Calu3 (cell line): ENCODE measurements around the gene SPATS2. TPM values are rescaled to one million over a fixed set of nuclear protein-coding genes. Genes with fewer than 3 reads are reported as not detected.
"Not testable (repeated sequence)": the region's sequence is repeated elsewhere in the genome, so short reads cannot be mapped to it uniquely, and the experiment has no call there.

Source experiments
- BruUV-seq: library from RNA; stranded (reverse); fragments of 400-500 nt; replicated peaks from 2 replicates; lab custom pipeline; 2021; lab: Mats Ljungman, UMichigan
- CTCF ChIA-PET: fragments of 300-600 bp; sonication (Branson Sonifier 250); formaldehyde crosslinking; loops from one replicate; lab custom pipeline; 2022; ENCODE audit warnings: antibody characterized with exemption; lab: Charles Lee
- DNase-seq: peaks from one replicate; pipeline ENCODE4 v3.0.0; 2022
- H3K27ac Mint-ChIP-seq: one replicate; pipeline ENCODE4 v1.8.0; 2022; ENCODE audit warnings: mixed read lengths; ENCODE audit not compliant: unreplicated experiment
- H3K27me3 Mint-ChIP-seq: one replicate; pipeline ENCODE4 v1.8.0; 2022; ENCODE audit warnings: mixed read lengths; ENCODE audit not compliant: unreplicated experiment
- H3K36me3 Mint-ChIP-seq: one replicate; pipeline ENCODE4 v1.8.0; 2022; ENCODE audit warnings: mild to moderate bottlenecking, moderate library complexity, mixed read lengths; ENCODE audit not compliant: insufficient read depth, unreplicated experiment
- H3K4me1 Mint-ChIP-seq: one replicate; pipeline ENCODE4 v1.8.0; 2022; ENCODE audit warnings: mild to moderate bottlenecking, low read depth, mixed read lengths; ENCODE audit not compliant: unreplicated experiment
- H3K4me3 Mint-ChIP-seq: one replicate; pipeline ENCODE4 v1.8.0; 2022; ENCODE audit warnings: mild to moderate bottlenecking, low read depth, moderate library complexity, mixed read lengths; ENCODE audit not compliant: unreplicated experiment
- H3K9me3 Mint-ChIP-seq: one replicate; pipeline ENCODE4 v1.8.0; 2022; ENCODE audit warnings: low read depth, mixed read lengths; ENCODE audit not compliant: unreplicated experiment
- intact Hi-C: fragments of 100-400 bp; cut with micrococcal nuclease; formaldehyde crosslinking; loops from one replicate; pipeline ENCODE4 v1.10.0; 2022; ENCODE audit not compliant: unreplicated experiment
- total RNA-seq: library from RNA; stranded (reverse); gene quantifications from 2 replicates; pipeline ENCODE4 v1.2.3, GENCODE V29; 2022
- TF ChIP-seq, protein P1 (sequence below): fragments of 200-600 bp; IDR thresholded peaks from one replicate; pipeline ENCODE4 v1.8.0; 2022; ENCODE audit warnings: antibody characterized with exemption; ENCODE audit not compliant: unreplicated experiment

SPATS2 gene
- total RNA-seq, 1 experiment from 2014 or later: 23.2 TPM

DNA sequence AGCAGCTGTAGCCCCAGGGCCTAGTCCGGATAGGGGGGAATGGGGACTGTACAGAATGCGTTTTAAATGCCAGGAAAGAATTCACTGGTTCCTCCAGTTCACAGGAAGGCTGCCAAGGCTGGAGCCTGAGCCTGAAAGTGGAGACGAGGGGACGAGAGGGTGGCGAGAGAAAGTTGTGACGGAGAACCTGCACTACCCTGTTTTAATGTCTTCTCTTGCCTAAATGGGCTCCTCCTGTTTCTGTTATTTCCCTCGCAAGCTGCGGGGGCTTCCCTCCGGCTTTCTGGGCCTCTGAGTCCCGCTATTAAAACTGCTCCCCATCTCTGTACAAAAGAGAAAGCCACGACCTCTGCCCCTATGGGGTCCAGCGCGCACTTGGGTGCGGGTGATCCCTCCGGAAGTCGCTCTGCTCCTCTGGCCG, 34.8 kb upstream of the SPATS2 start:
- Mint-ChIP-seq H3K27me3 (peaks cover 8% of the 10 kb centered on the region), H3K27ac (no peak overlapping the region), H3K4me1 (peaks cover 6% of the 10 kb centered on the region), H3K4me3 (no peak overlapping the region), H3K9me3 (no peaks in the 10 kb centered on the region), H3K36me3 (peaks cover 28% of the 10 kb centered on the region)
- CTCF ChIA-PET: interaction anchor here (0.9 to 1.7 kb wide), 5 partner anchors 10 to 180 kb away, joined by 3 to 19 read pairs (median 13); partner anchors contain the start of gene DNAJC22
- TF ChIP-seq, protein P1, sequence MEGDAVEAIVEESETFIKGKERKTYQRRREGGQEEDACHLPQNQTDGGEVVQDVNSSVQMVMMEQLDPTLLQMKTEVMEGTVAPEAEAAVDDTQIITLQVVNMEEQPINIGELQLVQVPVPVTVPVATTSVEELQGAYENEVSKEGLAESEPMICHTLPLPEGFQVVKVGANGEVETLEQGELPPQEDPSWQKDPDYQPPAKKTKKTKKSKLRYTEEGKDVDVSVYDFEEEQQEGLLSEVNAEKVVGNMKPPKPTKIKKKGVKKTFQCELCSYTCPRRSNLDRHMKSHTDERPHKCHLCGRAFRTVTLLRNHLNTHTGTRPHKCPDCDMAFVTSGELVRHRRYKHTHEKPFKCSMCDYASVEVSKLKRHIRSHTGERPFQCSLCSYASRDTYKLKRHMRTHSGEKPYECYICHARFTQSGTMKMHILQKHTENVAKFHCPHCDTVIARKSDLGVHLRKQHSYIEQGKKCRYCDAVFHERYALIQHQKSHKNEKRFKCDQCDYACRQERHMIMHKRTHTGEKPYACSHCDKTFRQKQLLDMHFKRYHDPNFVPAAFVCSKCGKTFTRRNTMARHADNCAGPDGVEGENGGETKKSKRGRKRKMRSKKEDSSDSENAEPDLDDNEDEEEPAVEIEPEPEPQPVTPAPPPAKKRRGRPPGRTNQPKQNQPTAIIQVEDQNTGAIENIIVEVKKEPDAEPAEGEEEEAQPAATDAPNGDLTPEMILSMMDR: no peak
- no TSS peak for BruUV-seq
- intact Hi-C loops: no loop called here
- DNase-seq: no peak

DNA sequence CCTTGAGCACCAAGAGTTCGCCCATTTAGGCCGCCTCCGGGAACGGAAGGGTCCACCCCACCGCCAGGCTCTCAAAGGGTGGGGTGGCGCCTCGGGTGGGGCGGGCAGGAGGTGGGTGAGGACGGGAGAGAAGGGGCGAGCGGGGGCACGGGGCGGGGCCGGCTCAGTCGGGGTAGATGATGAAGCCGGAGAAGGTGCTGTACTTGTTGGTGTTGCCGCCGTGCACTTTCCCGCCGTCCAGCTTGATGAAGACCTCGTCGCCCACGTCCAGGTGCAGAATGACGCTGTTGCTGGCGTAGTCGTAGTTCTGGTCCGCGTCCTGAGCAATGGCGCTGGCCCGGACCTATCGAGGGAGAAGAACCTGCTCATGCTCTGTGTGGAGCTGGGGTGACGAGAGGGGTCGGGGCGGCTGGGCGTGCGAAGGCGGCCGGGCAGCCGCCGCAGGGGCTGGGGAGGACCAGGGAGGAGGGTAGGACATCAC, 34.3 kb upstream of the SPATS2 start:
- no TSS peak for BruUV-seq
- TF ChIP-seq, protein P1: no peak
- Mint-ChIP-seq H3K27me3 (peaks cover 13% of the 10 kb centered on the region), H3K4me1 (peaks cover 11% of the 10 kb centered on the region), H3K36me3 (peaks cover 24% of the 10 kb centered on the region), H3K9me3 (no peaks in the 10 kb centered on the region), H3K27ac (no peak overlapping the region), H3K4me3 (no peak overlapping the region)
- no peak for DNase-seq
- CTCF ChIA-PET: no interaction called here
- intact Hi-C loops: no loop called here

DNA sequence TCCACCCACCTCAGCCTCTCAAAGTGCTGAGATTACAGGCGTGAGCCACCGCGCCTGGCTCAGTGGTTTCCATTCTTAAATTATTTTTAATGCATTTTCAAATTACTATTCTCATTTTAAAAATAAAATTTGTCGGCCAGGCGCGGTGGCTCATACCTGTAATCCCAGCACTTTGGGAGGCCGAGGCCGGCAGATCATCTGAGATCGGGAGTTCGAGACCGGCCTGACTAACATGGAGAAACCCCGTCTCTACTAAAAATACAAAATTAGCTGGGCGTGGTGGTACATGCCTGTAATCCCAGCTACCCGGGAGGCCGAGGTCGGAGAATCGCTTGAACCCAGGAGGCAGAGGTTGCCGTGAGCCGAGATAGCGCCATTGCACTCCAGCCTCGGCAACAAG, 33.5 kb upstream of the SPATS2 start:
- intact Hi-C loops, DNase-seq, BruUV-seq, H3K4me3 Mint-ChIP-seq, CTCF ChIA-PET, H3K27ac Mint-ChIP-seq, H3K9me3 Mint-ChIP-seq: not testable (repeated sequence)
- H3K27me3 Mint-ChIP-seq: peaks cover 17% of the 10 kb centered on the region
- H3K4me1 Mint-ChIP-seq: peaks cover 12% of the 10 kb centered on the region
- H3K36me3 Mint-ChIP-seq: peaks cover 22% of the 10 kb centered on the region

DNA sequence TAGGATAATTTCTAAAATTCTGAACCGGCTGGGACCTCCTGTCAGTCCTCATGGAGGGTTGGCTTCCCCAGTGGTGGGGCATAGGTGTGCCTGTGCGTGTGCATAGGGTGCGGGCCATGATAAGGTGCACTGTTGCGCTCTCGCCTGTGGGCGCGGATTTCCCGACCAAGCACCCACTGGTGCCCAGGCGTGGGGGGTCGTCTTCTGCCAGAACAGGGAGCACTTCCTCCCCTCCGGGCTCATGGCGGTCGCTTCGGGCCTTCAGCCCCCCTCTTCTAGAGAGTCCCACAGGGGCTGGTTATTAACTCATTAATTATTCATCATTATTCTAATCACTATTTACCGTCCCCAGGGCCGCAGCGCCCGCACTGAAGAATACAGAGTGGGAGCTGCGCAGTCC, 33.0 kb upstream of the SPATS2 start:
- peaks cover 18% of the 10 kb centered on the region for H3K36me3 Mint-ChIP-seq
- intact Hi-C loops: no loop called here
- H3K4me3 Mint-ChIP-seq: no peak overlapping the region
- no peaks in the 10 kb centered on the region for H3K9me3 Mint-ChIP-seq
- peaks cover 16% of the 10 kb centered on the region for H3K4me1 Mint-ChIP-seq
- BruUV-seq: no TSS peak
- DNase-seq: no peak
- CTCF ChIA-PET: no interaction called here
- H3K27ac Mint-ChIP-seq: no peak overlapping the region
- peaks cover 19% of the 10 kb centered on the region for H3K27me3 Mint-ChIP-seq
- TF ChIP-seq, protein P1: no peak

DNA sequence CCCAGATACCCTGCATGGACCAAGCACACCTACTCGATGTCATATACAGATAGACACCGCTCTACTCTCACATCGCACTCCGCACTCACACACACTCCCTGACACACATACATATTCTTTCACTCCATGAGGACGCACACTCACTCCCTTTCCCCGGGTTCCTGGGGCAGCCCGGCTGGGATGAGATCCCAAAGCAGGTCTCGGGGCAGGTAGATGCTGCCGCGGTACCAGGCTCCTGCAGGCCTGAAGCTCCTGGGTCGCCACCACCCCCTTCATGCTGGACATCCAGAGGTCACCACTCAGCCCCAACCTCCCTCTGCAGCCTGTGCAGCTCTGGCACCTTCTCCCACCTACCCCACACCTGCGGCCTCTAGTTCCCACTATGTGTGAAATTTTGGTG, 32.6 kb upstream of the SPATS2 start:
- no peaks in the 10 kb centered on the region for H3K9me3 Mint-ChIP-seq
- no TSS peak for BruUV-seq
- intact Hi-C loops: no loop called here
- peaks cover 21% of the 10 kb centered on the region for H3K4me1 Mint-ChIP-seq
- H3K27ac Mint-ChIP-seq: no peak overlapping the region
- peaks cover 18% of the 10 kb centered on the region for H3K36me3 Mint-ChIP-seq
- H3K4me3 Mint-ChIP-seq: no peak overlapping the region
- DNase-seq: no peak
- TF ChIP-seq, protein P1: no peak
- CTCF ChIA-PET: no interaction called here
- peaks cover 24% of the 10 kb centered on the region for H3K27me3 Mint-ChIP-seq
